SK-N-MC (cell line): ENCODE results near the gene HEG1.

Experiments
- DNase-seq: peaks from one replicate; pipeline ENCODE4 v3.0.0-alpha.2; 2011; ENCODE audit warnings: low read depth, low spot score
- H3K27ac ChIP-seq: fragments of 200-600 bp; sonication (generic); 2 replicates; pipeline ENCODE4 v1.5.1; 2016; ENCODE audit warnings: mixed run types
- H3K36me3 ChIP-seq: fragments of 200-600 bp; sonication (generic); 2 replicates; pipeline ENCODE4 v1.6.1; 2017; ENCODE audit warnings: antibody characterized with exemption, low read length, mixed read lengths; ENCODE audit not compliant: insufficient read depth
- H3K4me3 ChIP-seq: fragments of 200-600 bp; sonication (generic); 2 replicates; pipeline ENCODE4 v1.5.1; 2016
- H3K9ac ChIP-seq: fragments of 200-600 bp; sonication (generic); 2 replicates; pipeline ENCODE4 v1.8.0; 2017; ENCODE audit warnings: mixed run types, mixed read lengths; ENCODE audit not compliant: insufficient read length
- H3K9me3 ChIP-seq: fragments of 200-600 bp; sonication (generic); 2 replicates; pipeline ENCODE4 v1.6.1; 2017; ENCODE audit warnings: low read depth, mild to moderate bottlenecking, antibody characterized with exemption, low read length, moderate library complexity, mixed read lengths
- EZH2 ChIP-seq: fragments of 200-600 bp; sonication (generic); IDR thresholded peaks from one replicate; pipeline ENCODE4 v1.6.1; 2017; ENCODE audit warnings: antibody characterized with exemption
- FOXP2 ChIP-seq: optimal IDR thresholded peaks from 2 replicates; pipeline ENCODE3; 2011; ENCODE audit warnings: mild to moderate bottlenecking, moderate library complexity; ENCODE audit not compliant: insufficient read depth; ENCODE audit errors: extremely low read length, control extremely low read depth
- POLR2AphosphoS5 ChIP-seq: IDR thresholded peaks from 2 replicates; pipeline ENCODE4 v1.6.1; 2012; ENCODE audit warnings: mild to moderate bottlenecking, low read depth, low read length, borderline replicate concordance

The HEG1 gene

GRCh38 chr3:125017406-125017805, 38.4 kb downstream of the HEG1 start:
- Histone ChIP-seq H3K27ac (no peak overlapping the region), H3K36me3 (peaks cover 14% of the 10 kb centered on the region; the same call in 1 of the 2 replicates), H3K9me3 (no peaks in the 10 kb centered on the region), H3K4me3 (no peak overlapping the region), H3K9ac (no peak overlapping the region)
- TF ChIP-seq FOXP2 (no peak), EZH2 (no peak)
- DNase-seq: no peak

DNA sequence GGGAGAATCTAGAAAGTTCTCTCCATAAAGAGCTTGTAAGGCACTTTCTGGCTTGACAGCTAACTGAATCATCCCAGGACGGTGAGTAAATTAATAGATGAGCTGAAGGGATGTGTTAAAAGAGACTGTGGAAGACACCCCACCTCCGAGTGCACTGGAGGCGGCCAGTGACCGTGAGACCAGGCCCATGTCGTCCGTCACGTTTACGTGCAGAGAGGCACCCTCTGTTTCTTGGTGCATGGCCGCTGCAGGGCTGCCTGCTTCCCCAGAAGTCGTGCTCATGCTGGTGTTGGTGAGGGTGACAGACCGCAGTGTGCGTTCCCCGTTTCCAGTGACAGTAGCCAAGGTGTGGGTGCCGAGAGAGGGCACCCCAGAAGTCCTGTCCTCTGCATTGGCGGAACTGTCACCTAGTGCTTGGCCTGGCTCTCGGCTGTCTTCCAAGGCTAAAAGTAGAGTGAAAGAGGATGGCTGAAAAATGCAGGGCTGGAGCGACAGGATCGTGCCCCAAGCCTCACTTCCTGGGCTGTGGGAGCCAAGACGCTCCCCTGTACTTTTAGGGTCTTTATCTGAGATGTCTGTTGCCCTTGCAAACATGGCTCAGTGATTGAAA, 41.1 kb downstream of the HEG1 start:
- H3K27ac ChIP-seq: no peak overlapping the region
- H3K9ac ChIP-seq: no peak overlapping the region
- TF ChIP-seq POLR2AphosphoS5 (no peak), FOXP2 (no peak), EZH2 (no peak)
- peaks cover 12% of the 10 kb centered on the region; the same call in 1 of the 2 replicates for H3K36me3 ChIP-seq
- H3K9me3 ChIP-seq: no peaks in the 10 kb centered on the region
- no peak for DNase-seq
- no peak overlapping the region for H3K4me3 ChIP-seq

- H3K4me3 ChIP-seq: no peak overlapping the region
- peaks cover 15% of the 10 kb centered on the region for H3K36me3 ChIP-seq
- H3K9ac ChIP-seq: no peak overlapping the region
- H3K27ac ChIP-seq: no peak overlapping the region
- TF ChIP-seq FOXP2: no peak
- no peak for TF ChIP-seq POLR2AphosphoS5
- no peak for TF ChIP-seq EZH2
- no peak for DNase-seq
- H3K9me3 ChIP-seq: no peaks in the 10 kb centered on the region
Measured at GRCh38 chr3:125013095-125013494, 42.7 kb downstream of the HEG1 start.

- H3K36me3 ChIP-seq: peaks cover 15% of the 10 kb centered on the region
- DNase-seq: no peak
- no peak overlapping the region for H3K27ac ChIP-seq
- no peaks in the 10 kb centered on the region for H3K9me3 ChIP-seq
- no peak overlapping the region for H3K9ac ChIP-seq
- TF ChIP-seq EZH2 (no peak), FOXP2 (no peak), POLR2AphosphoS5 (no peak)
- H3K4me3 ChIP-seq: no peak overlapping the region
Measured at GRCh38 chr3:125011941-125012340, 43.9 kb downstream of the HEG1 start.

GRCh38 chr3:125010393-125010792, 45.4 kb downstream of the HEG1 start:
- peak; percentile 28 for TF ChIP-seq FOXP2
- TF ChIP-seq EZH2: no peak
- Histone ChIP-seq H3K27ac (no peak overlapping the region), H3K9me3 (no peaks in the 10 kb centered on the region), H3K4me3 (no peak overlapping the region), H3K36me3 (peaks cover 15% of the 10 kb centered on the region), H3K9ac (no peak overlapping the region)
- DNase-seq: no peak

DNA sequence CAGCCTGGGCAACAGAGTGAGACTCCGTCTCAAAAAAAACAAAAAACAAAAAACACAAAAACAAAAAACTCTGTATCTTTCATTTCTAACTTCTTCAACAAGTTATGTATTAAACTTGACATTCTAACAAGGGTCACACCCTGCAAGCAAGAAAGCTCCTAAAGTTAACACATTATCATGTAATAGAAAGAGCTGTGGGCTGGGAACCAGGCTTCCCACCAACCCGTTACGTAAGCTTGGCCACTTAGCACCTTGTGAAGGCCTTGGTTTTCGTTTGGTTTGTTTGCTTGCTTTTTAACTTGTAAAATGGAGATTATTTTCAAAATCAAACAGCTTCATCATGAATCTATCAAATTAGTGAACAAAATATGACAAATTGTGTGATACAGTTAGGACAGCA, 47.0 kb downstream of the HEG1 start:
- Histone ChIP-seq H3K36me3 (peaks cover 15% of the 10 kb centered on the region), H3K4me3 (no peak overlapping the region), H3K9ac (no peak overlapping the region), H3K9me3 (no peaks in the 10 kb centered on the region), H3K27ac (no peak overlapping the region)
- no peak for DNase-seq
- no peak for TF ChIP-seq EZH2
- TF ChIP-seq POLR2AphosphoS5: no peak
- TF ChIP-seq FOXP2: no peak

DNA sequence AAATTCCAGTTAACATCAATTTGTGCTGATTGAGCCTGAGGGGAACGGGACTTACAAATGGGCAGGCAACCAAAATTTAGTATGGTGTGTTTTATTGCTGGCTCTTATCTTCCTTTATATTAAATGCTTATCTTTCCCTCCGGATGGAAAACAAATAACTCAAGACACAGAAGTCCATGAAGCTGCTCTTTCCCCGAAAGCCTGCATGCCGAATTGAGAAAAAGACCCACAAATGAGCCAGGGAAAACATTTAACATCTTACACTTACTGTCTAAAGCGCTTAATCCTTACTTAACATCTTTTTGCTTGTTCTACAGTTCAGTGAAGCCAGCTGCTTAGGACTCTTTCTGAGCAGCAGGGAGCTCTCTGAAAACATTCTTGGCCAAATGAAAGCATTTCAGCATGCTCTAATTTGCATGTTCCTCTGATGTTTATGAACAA, 49.5 kb downstream of the HEG1 start:
- H3K4me3 ChIP-seq: peak overlapping the region; percentile 12
- H3K9ac ChIP-seq: no peak overlapping the region
- peak overlapping the region; percentile 42; the same call in 1 of the 2 replicates for H3K27ac ChIP-seq
- H3K36me3 ChIP-seq: peaks cover 3% of the 10 kb centered on the region; the same call in 1 of the 2 replicates
- no peaks in the 10 kb centered on the region for H3K9me3 ChIP-seq
- TF ChIP-seq FOXP2 (no peak), POLR2AphosphoS5 (no peak), EZH2 (no peak)
- no peak for DNase-seq

- no peak for DNase-seq
- Histone ChIP-seq H3K9me3 (no peaks in the 10 kb centered on the region), H3K4me3 (peak overlapping the region; percentile 12), H3K9ac (no peak overlapping the region), H3K27ac (no peak overlapping the region), H3K36me3 (peaks cover 3% of the 10 kb centered on the region; the same call in 1 of the 2 replicates)
- TF ChIP-seq FOXP2 (no peak), POLR2AphosphoS5 (no peak), EZH2 (no peak)
Measured at GRCh38 chr3:125005676-125006075, 50.1 kb downstream of the HEG1 start.

DNA sequence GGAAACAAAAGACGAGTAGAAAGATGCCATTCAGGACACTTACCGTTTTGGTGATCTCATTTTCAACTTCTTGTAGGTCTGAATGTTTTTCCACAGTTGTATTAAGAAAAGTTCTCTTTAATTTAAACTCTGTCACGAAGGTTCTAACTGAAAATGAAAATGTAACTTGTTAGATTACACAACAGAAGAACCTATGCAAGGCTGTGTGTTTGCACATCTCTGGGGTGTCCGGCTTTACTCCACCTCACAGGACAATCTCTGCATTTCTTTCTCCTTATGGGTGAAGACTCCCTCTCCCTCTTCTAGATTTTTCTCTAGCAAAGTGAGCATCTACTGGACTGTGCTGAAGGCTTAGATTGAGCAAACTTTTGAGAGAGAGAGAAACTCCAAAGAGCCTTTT, 50.6 kb downstream of the HEG1 start:
- TF ChIP-seq EZH2: no peak
- no peak for TF ChIP-seq POLR2AphosphoS5
- TF ChIP-seq FOXP2: no peak
- no peak overlapping the region for H3K9ac ChIP-seq
- H3K36me3 ChIP-seq: peaks cover 3% of the 10 kb centered on the region; the same call in 1 of the 2 replicates
- no peak overlapping the region for H3K4me3 ChIP-seq
- no peak for DNase-seq
- no peaks in the 10 kb centered on the region for H3K9me3 ChIP-seq
- no peak overlapping the region for H3K27ac ChIP-seq
